Measurements from ENCODE around the gene GRIK5. TPM values are rescaled to one million over a fixed set of nuclear protein-coding genes. Genes with fewer than 3 reads are reported as not detected.
A peak's percentile ranks its signal among the peaks of the same experiment; 100 is the strongest.

The GRIK5 gene
- total RNA-seq, 2 experiments from 2014 or later: 0.73 to 1.3 TPM

- ChIA-PET CTCF (ENCODE audit: unreplicated experiment) (no interaction called here), POLR2A (interaction anchor here (0.7 kb wide), 1 partner anchor 96 kb away, joined by 3 read pairs; no protein-coding TSS in a partner anchor)
- H3K4me2 ChIP-seq (ENCODE audit: low read length): no peak overlapping the region
- H4K20me1 ChIP-seq (ENCODE audit: insufficient read depth, low read length): no peaks in the 10 kb centered on the region
- TF ChIP-seq EZH2phosphoT487 (IDR thresholded peaks at IDR 0.05; ENCODE audit: borderline replicate concordance, low read depth, low read length): no peak
- TF ChIP-seq CTCF (conservative IDR thresholded peaks at IDR 0.05; ENCODE audit: low read length): no peak
- no peaks in the 10 kb centered on the region for H3K9me2 ChIP-seq (ENCODE audit: insufficient read depth, low read length)
- intact Hi-C loops (cut with micrococcal nuclease; ENCODE audit: unreplicated experiment): no loop called here
- H3K36me3 ChIP-seq (ENCODE audit: insufficient read depth, low read length): peaks cover 49% of the 10 kb centered on the region
- H3K4me3 ChIP-seq (ENCODE audit: low read depth, low read length, poor library complexity, severe bottlenecking): no peak overlapping the region
- no peaks in the 10 kb centered on the region for H3K9me3 ChIP-seq (ENCODE audit: low read length)
- no peaks in the 10 kb centered on the region for H3K79me2 ChIP-seq (ENCODE audit: insufficient read depth, low read depth, low read length)
- H3K27ac ChIP-seq (ENCODE audit: low read depth, low read length, poor library complexity, severe bottlenecking): no peak overlapping the region
- DNase-seq (ENCODE audit: low spot score): no peak
- no TSS peak for BruUV-seq (replicated peaks)
- H2AFZ ChIP-seq (ENCODE audit: low read length): no peak overlapping the region
- peaks cover 35% of the 10 kb centered on the region for H3K4me1 ChIP-seq (ENCODE audit: insufficient read depth, low read length, poor library complexity, severe bottlenecking)
Measured at GRCh38 chr19:42089772-42090171, 19.8 kb upstream of the GRIK5 start.

GRCh38 chr19:42089191-42089750, 19.3 kb upstream of the GRIK5 start:
- POLR2A ChIA-PET: interaction anchor here (0.5 kb wide), 1 partner anchor 427 kb away, joined by 3 read pairs; no protein-coding TSS in a partner anchor
- Histone ChIP-seq H3K27ac (ENCODE audit: low read depth, low read length, poor library complexity, severe bottlenecking) (no peak overlapping the region), H3K4me1 (ENCODE audit: insufficient read depth, low read length, poor library complexity, severe bottlenecking) (peaks cover 35% of the 10 kb centered on the region), H3K79me2 (ENCODE audit: insufficient read depth, low read depth, low read length) (no peaks in the 10 kb centered on the region), H3K36me3 (ENCODE audit: insufficient read depth, low read length) (peaks cover 44% of the 10 kb centered on the region), H4K20me1 (ENCODE audit: insufficient read depth, low read length) (no peaks in the 10 kb centered on the region), H3K4me2 (ENCODE audit: low read length) (0 out of 2 replicates have a peak overlapping the region, but pooled peaks have one; percentile 2), H3K9me2 (ENCODE audit: insufficient read depth, low read length) (no peaks in the 10 kb centered on the region), H3K4me3 (ENCODE audit: low read depth, low read length, poor library complexity, severe bottlenecking) (no peak overlapping the region), H3K9me3 (ENCODE audit: low read length) (no peaks in the 10 kb centered on the region), H2AFZ (ENCODE audit: low read length) (no peak overlapping the region)
- BruUV-seq (replicated peaks): no TSS peak
- intact Hi-C loops (cut with micrococcal nuclease; ENCODE audit: unreplicated experiment): no loop called here
- TF ChIP-seq EZH2phosphoT487 (IDR thresholded peaks at IDR 0.05; ENCODE audit: borderline replicate concordance, low read depth, low read length) (no peak), CTCF (conservative IDR thresholded peaks at IDR 0.05; ENCODE audit: low read length) (no peak)
- CTCF ChIA-PET (ENCODE audit: unreplicated experiment): no interaction called here
- no peak for DNase-seq (ENCODE audit: low spot score)

GRCh38 chr19:42088471-42089190, 18.6 kb upstream of the GRIK5 start:
- H4K20me1 ChIP-seq (ENCODE audit: insufficient read depth, low read length): no peaks in the 10 kb centered on the region
- H3K9me3 ChIP-seq (ENCODE audit: low read length): no peaks in the 10 kb centered on the region
- POLR2A ChIA-PET: interaction anchor here (0.5 kb wide), 1 partner anchor 427 kb away, joined by 3 read pairs; no protein-coding TSS in a partner anchor
- H2AFZ ChIP-seq (ENCODE audit: low read length): no peak overlapping the region
- DNase-seq (ENCODE audit: low spot score): no peak
- CTCF ChIA-PET (ENCODE audit: unreplicated experiment): no interaction called here
- no peak overlapping the region for H3K4me3 ChIP-seq (ENCODE audit: low read depth, low read length, poor library complexity, severe bottlenecking)
- no peak for TF ChIP-seq CTCF (conservative IDR thresholded peaks at IDR 0.05; ENCODE audit: low read length)
- no peak for TF ChIP-seq EZH2phosphoT487 (IDR thresholded peaks at IDR 0.05; ENCODE audit: borderline replicate concordance, low read depth, low read length)
- peaks cover 43% of the 10 kb centered on the region for H3K36me3 ChIP-seq (ENCODE audit: insufficient read depth, low read length)
- intact Hi-C loops (cut with micrococcal nuclease; ENCODE audit: unreplicated experiment): no loop called here
- H3K4me2 ChIP-seq (ENCODE audit: low read length): 0 out of 2 replicates have a peak overlapping the region, but pooled peaks have one; percentile 2
- H3K9me2 ChIP-seq (ENCODE audit: insufficient read depth, low read length): no peaks in the 10 kb centered on the region
- BruUV-seq (replicated peaks): no TSS peak
- H3K4me1 ChIP-seq (ENCODE audit: insufficient read depth, low read length, poor library complexity, severe bottlenecking): peaks cover 35% of the 10 kb centered on the region
- no peaks in the 10 kb centered on the region for H3K79me2 ChIP-seq (ENCODE audit: insufficient read depth, low read depth, low read length)
- no peak overlapping the region for H3K27ac ChIP-seq (ENCODE audit: low read depth, low read length, poor library complexity, severe bottlenecking)

Data from OCI-LY7 (cell line).